Tibial nerve (tissue), 4 donors: ENCODE data around the gene LRRN2. TPM values are rescaled to one million over a fixed set of nuclear protein-coding genes. Genes with fewer than 3 reads are reported as not detected.

Experiments used
- DNase-seq, 2 donors: peaks; one replicate each; pipeline ENCODE4 v3.0.0-alpha.2; 2019; ENCODE audit warnings: low spot score in 2 of 2
- H3K27ac ChIP-seq, 4 donors: fragments of 200-600 bp; sonication (generic) in 3 of 4; one replicate each; pipeline ENCODE4 v1.5.1; 2017 to 2019; ENCODE audit warnings: mild to moderate bottlenecking in 1 of 4
- H3K27me3 ChIP-seq, 2 donors: fragments of 200-600 bp; sonication (generic) in 1 of 2; one replicate each; pipeline versions ENCODE4 v1.5.1 to v1.6.0; 2017 to 2019
- H3K36me3 ChIP-seq, 3 donors: fragments of 200-600 bp; sonication (generic); one replicate each; pipeline ENCODE4 v1.5.1; 2018 to 2019
- H3K4me1 ChIP-seq, 4 donors: fragments of 200-600 bp; sonication (generic) in 3 of 4; one replicate each; pipeline ENCODE4 v1.5.1; 2017 to 2019
- H3K4me3 ChIP-seq, 4 donors: fragments of 200-600 bp; sonication (generic) in 3 of 4; one replicate each; pipeline ENCODE4 v1.5.1; 2017 to 2019; ENCODE audit warnings: mild to moderate bottlenecking in 1 of 4, moderate library complexity in 1 of 4
- H3K9me3 ChIP-seq, 4 donors: fragments of 200-600 bp; sonication (generic) in 3 of 4; one replicate each; pipeline ENCODE4 v1.5.1; 2017 to 2019
- EP300 ChIP-seq, 2 donors: sonication (generic); formaldehyde crosslinking; IDR thresholded peaks; one replicate each; pipeline ENCODE4 v1.6.1; 2017; ENCODE audit warnings: antibody characterized with exemption in 2 of 2, mild to moderate bottlenecking in 1 of 2
- POLR2A ChIP-seq, 2 donors: fragments of 450-650 bp; IDR thresholded peaks; one replicate each; pipeline ENCODE4 v1.6.1; 2017; ENCODE audit warnings: antibody characterized with exemption in 2 of 2, mild to moderate bottlenecking in 2 of 2, moderate library complexity in 2 of 2
- WGBS, 2 donors: methylation state at CpG; one replicate each; pipeline ENCODE4 v1.1.5; 2018; 5-methylcytosine and 5-hydroxymethylcytosine counted together
- total RNA-seq, 4 donors: library from RNA; depleted of rRNA; stranded (reverse); fragments of >200 nt; gene quantifications; one replicate each; pipeline ENCODE4 v1.1.0, GENCODE V29; 2016
- TF ChIP-seq, protein P1 (sequence below), 5 experiments: fragments of 200-600 bp in 3 of 5; fragments of 450-650 bp in 2 of 5; sonication (generic) in 3 of 5; IDR thresholded peaks; one replicate each; pipeline ENCODE4 v1.5.1; 2016 to 2019; ENCODE audit warnings: antibody characterized with exemption in 5 of 5, mild to moderate bottlenecking in 3 of 5, moderate library complexity in 2 of 5

The LRRN2 gene
- total RNA-seq, 4 donors from 2014 or later: 3.6 to 22.9 (median 14.5) TPM

GRCh38 chr1:204731985-204732575, 46.5 kb upstream of the LRRN2 start:
- DNase-seq: no peak
- Histone ChIP-seq H3K4me3 (no peak overlapping the region), H3K9me3 (no peaks in the 10 kb centered on the region), H3K36me3 (no peaks in the 10 kb centered on the region), H3K4me1 (no peaks in the 10 kb centered on the region), H3K27ac (no peak overlapping the region), H3K27me3 (peaks cover 0 to 36% of the 10 kb centered on the region in 2 donors)
- WGBS, 2 donors: 85 to 86% methylated on average over 5 of the region's 5 CpGs
- TF ChIP-seq EP300 (IDR thresholded peaks at IDR 0.05) (no peak), POLR2A (IDR thresholded peaks at IDR 0.05) (no peak)
- TF ChIP-seq, protein P1, sequence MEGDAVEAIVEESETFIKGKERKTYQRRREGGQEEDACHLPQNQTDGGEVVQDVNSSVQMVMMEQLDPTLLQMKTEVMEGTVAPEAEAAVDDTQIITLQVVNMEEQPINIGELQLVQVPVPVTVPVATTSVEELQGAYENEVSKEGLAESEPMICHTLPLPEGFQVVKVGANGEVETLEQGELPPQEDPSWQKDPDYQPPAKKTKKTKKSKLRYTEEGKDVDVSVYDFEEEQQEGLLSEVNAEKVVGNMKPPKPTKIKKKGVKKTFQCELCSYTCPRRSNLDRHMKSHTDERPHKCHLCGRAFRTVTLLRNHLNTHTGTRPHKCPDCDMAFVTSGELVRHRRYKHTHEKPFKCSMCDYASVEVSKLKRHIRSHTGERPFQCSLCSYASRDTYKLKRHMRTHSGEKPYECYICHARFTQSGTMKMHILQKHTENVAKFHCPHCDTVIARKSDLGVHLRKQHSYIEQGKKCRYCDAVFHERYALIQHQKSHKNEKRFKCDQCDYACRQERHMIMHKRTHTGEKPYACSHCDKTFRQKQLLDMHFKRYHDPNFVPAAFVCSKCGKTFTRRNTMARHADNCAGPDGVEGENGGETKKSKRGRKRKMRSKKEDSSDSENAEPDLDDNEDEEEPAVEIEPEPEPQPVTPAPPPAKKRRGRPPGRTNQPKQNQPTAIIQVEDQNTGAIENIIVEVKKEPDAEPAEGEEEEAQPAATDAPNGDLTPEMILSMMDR (IDR thresholded peaks at IDR 0.05): no peak

DNA sequence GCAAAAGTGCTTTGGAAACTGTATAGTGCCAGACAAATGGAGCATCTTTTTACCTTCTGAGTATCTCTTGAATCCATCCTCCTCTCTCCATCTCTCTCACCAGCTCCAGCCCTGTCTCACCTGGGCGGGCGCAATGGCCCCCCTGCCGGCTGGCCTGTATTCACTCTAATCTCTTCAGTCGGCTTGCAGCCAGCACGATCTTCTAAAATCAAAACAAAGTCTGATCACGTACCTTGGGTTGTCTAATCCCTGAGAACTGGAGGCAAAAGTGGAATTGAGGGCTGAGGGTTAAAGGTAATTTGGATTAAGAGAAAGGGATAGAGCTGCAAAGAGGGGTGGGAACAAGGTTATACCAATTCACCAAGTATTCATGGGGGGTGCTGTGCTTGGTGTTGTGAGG, 46.0 kb upstream of the LRRN2 start:
- TF ChIP-seq, protein P1 (IDR thresholded peaks at IDR 0.05): no peak
- TF ChIP-seq EP300 (IDR thresholded peaks at IDR 0.05) (no peak), POLR2A (IDR thresholded peaks at IDR 0.05) (no peak)
- Histone ChIP-seq H3K27ac (no peak overlapping the region), H3K9me3 (no peaks in the 10 kb centered on the region), H3K27me3 (peaks cover 0 to 36% of the 10 kb centered on the region in 2 donors), H3K36me3 (no peaks in the 10 kb centered on the region), H3K4me3 (no peak overlapping the region), H3K4me1 (no peaks in the 10 kb centered on the region)
- WGBS, 2 donors: 60 to 62% methylated on average over 6 of the region's 6 CpGs
- no peak for DNase-seq

DNA sequence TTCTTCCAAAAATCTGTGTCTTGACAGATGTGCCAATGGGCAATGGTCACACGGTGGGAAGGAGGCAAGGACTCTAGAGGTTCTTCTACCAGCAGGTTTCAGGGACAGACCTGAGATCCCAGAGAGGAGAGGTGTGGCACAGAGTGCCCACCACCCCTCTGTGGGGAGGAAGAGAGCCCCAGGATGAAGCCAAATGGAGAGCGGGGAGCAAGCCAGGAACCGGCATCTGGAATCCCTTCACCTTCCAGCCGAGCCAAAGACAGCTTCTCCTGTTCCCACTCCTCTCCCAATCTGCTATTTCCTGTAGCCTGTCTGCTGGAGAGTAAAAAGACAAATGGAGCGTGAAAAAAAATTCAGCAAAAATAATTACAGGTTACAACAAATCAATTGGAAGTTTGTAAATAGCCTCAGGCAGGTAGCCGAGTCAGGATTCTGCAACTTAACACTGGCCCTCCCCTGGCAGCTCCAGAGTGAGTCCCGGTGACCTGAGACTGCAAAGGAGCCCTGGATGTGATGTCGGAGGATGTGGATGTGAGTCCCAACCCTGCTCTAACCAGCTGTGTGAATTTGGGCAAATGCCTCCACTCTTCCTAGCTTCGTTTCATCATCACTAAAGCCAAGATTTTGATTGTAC, 45.4 kb upstream of the LRRN2 start:
- H3K36me3 ChIP-seq: no peaks in the 10 kb centered on the region
- H3K4me1 ChIP-seq: no peaks in the 10 kb centered on the region
- H3K27ac ChIP-seq: no peak overlapping the region
- no peak overlapping the region for H3K4me3 ChIP-seq
- H3K27me3 ChIP-seq: peaks cover 0 to 36% of the 10 kb centered on the region in 2 donors
- H3K9me3 ChIP-seq: no peaks in the 10 kb centered on the region
- TF ChIP-seq, protein P1 (IDR thresholded peaks at IDR 0.05): no peak
- no peak for TF ChIP-seq POLR2A (IDR thresholded peaks at IDR 0.05)
- TF ChIP-seq EP300 (IDR thresholded peaks at IDR 0.05): no peak
- no peak for DNase-seq
- 47 to 59% methylated on average over 9 of the region's 9 CpGs for WGBS, 2 donors

DNA sequence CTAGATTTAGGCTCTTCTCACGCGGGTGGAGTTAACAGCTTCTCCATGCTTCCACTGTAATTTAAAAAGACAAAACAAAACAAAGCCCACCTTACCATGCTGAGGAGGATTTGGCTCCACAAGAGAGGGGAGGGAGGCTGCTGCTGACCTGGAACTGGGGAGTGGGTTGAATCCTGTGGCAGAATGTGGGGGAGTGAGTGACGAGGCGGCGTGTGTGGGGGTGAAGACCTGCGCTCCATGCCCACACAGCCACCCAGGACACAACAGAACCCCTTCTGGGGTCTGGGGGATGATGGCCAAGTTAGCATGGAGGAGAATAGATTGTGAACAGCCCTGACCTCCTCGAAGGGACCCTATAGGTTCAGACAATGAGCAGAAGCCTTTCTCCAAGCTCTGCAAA, 44.0 kb upstream of the LRRN2 start:
- WGBS, 2 donors: 88 to 89% methylated on average over 6 to 7 of the region's 7 CpGs
- Histone ChIP-seq H3K9me3 (no peaks in the 10 kb centered on the region), H3K27ac (no peak overlapping the region), H3K4me1 (no peaks in the 10 kb centered on the region), H3K27me3 (peaks cover 0 to 30% of the 10 kb centered on the region in 2 donors), H3K36me3 (no peaks in the 10 kb centered on the region), H3K4me3 (no peak overlapping the region)
- TF ChIP-seq EP300 (IDR thresholded peaks at IDR 0.05) (no peak), POLR2A (IDR thresholded peaks at IDR 0.05) (no peak)
- TF ChIP-seq, protein P1 (IDR thresholded peaks at IDR 0.05): no peak
- no peak for DNase-seq

DNA sequence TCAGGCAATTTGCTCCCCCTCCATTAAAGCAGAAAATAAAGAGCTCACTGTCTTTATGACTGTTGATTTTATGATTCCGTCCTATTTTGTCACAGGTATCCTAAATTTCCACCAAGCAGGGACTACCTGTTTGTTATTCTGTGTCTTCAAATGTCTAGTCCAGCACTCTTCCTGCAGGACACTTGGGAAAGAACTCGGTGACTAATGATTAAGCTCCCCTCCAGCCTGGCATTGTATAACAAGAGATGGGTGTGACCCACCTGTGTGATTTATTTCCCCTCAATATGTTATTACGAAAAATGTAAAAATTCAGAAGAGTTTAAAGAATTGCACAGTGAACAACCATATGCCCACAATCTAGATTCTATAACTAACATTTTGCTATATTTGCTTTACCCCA, 42.9 kb upstream of the LRRN2 start:
- Histone ChIP-seq H3K27ac (no peak overlapping the region), H3K36me3 (no peaks in the 10 kb centered on the region), H3K27me3 (peaks cover 0 to 25% of the 10 kb centered on the region in 2 donors), H3K9me3 (no peaks in the 10 kb centered on the region), H3K4me3 (no peak overlapping the region), H3K4me1 (no peaks in the 10 kb centered on the region)
- WGBS, 2 donors: 79 to 80% methylated on average over 3 of the region's 3 CpGs
- TF ChIP-seq POLR2A (IDR thresholded peaks at IDR 0.05): no peak
- no peak for TF ChIP-seq EP300 (IDR thresholded peaks at IDR 0.05)
- TF ChIP-seq, protein P1 (IDR thresholded peaks at IDR 0.05): no peak
- no peak for DNase-seq
